HG02642 (cell line): Measurements from ENCODE around the gene TPTE.
"Not testable (repeated sequence)": the region's sequence is repeated elsewhere in the genome, so short reads cannot be mapped to it uniquely, and the experiment has no call there.

ENCODE experiments used
- ATAC-seq: cut with Tn5 transposase; IDR thresholded peaks from one replicate; pipeline ENCODE4 v1.9.1; 2021; ENCODE audit warnings: mild to moderate bottlenecking; ENCODE audit not compliant: unreplicated experiment, poor library complexity

Gene TPTE

GRCh38 chr21:10521091-10521598, at the start of gene TPTE:
Gene TPTE, plus strand, starts transcription at chr21:10521583. Its CDS starts 17,141 bp downstream, at chr21:10538724.
- no peak for ATAC-seq

- not testable (repeated sequence) for ATAC-seq
Observed at GRCh38 chr21:10471999-10472398, 49.4 kb upstream of the TPTE start.

GRCh38 chr21:10477794-10478193, 43.6 kb upstream of the TPTE start:
- not testable (repeated sequence) for ATAC-seq

DNA sequence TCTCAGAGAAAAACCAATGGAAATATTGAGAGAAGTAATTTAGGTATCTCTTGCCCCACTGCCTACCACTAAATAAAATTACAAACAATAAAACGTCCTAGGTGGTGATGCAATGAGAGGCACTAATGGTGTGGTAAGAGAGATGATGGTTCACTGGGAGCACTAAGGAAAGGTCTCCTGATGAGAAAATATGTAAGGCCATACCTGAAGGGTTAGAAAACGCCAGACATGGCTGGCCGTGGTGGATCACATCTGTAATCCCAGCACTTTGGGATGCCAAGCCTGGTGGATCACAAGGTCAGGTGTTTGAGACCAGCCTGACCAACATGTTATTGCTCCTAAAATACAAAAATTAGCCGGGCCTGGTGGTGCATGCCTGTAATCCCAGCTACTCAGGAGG, 41.5 kb upstream of the TPTE start:
- not testable (repeated sequence) for ATAC-seq

GRCh38 chr21:10484864-10485263, 36.5 kb upstream of the TPTE start:
- ATAC-seq = not testable (repeated sequence)

- ATAC-seq = not testable (repeated sequence)
Observed at GRCh38 chr21:10490453-10490852, 30.9 kb upstream of the TPTE start.

DNA sequence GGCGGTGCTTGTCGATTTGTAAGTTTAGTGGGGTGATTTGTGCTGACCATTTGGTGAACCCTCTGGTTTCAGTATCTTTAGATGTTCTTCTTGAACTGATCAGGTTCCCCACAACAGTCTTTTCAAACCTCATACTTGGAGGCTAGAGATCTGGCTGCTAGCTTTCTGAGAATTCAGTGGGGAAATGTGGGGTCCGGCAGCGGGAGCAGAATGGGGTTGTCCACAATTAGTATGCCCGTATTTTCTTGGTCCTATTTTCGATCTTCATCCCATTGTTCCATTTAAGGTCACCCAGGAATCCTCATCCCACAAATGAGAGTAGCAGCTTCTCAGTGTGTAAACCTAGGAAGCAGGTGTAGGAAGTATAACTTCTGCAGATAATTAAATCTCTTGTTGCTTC, 10.3 kb upstream of the TPTE start:
- ATAC-seq = no peak

DNA sequence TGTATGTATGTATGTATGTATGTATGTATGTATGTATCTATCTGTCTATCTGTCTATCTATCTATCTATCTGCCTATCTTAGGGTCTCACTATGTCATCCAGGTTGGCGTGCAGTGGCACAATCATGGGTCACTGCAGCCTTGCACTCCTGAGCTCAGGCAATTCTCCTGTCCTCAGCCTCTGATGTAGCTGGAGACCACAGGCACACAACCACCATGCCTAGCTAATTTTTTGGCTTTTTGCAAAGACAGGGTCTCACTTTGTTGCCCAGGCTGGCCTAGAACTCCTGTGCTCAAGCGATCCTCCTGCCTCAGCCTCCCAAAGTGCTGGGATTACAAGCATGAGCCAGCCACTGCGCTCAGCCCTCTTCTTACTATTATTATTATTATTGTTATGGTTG, 4.5 kb upstream of the TPTE start:
- not testable (repeated sequence) for ATAC-seq

DNA sequence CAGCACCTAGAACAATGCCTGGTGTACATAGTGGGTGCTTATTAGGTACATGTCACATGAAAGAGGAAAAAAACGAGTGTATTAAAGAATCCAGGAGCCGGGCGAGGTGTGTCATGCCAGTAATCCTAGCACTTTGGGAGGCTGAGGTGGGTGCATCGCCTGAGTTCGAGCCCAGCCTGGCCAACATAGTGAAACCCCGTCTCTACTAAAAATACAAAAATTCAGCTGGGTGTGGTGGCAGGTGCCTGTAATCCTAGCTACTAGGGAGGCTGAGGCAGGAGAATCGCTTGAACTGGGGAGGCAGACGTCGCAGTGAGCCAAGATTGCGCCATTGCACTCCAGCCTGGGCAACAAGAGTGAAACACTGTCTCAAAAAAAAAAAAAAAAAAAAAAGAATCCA, 3.5 kb upstream of the TPTE start:
- ATAC-seq = not testable (repeated sequence)

DNA sequence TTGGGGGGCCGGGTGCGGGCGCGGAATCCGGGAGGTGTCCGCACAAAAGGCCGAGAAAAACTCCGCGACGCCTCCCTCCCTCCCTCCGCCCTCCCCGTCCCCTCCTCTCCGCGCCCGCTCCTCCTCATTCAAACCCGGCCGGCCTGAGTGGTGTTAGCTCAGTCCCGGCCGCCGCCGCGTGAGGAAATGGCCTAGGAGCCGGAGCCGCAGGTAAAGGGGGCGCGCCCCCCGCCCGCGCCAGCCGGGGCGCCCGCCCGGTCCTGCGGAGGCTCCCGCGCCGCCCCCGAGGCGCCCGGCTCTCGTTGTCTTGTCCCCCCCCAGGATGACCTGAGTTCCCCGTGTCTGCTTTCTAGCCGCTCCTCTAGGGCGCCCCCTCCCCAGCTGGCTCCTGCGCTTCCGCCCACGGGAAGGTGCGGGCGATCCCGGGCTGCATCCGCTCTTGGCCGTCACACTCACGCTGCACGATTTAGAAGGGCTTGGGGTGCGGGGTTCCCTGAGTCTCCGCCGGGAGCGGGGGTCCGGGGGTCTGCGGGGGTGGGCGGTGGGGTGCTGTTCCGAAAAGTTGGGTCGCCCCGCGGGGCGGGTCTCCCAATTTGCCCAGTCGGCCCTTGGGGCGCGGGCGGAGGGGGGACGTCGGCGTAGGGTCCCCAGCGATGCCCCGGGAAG, 585 bp downstream of the TPTE start:
- not testable (repeated sequence) for ATAC-seq

DNA sequence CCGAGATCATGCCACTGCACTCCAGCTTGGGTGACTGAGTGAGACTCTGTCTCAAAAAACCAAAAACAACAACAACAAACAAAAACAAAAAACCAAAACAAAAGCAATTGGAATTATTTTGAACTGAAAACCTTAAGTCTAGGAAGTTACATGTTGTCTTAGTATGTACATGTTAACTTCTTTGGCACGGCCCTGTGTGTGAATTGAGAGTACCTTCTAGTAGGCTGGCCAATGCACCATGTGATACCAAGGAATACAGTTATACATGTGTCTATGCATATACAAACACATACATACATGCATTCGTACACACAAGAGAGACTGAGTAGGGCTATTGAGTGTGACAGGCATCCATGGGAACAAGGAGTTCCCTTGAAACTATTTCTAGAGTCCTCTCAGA, 18.6 kb downstream of the TPTE start:
- ATAC-seq = no peak

- not testable (repeated sequence) for ATAC-seq
Observed at GRCh38 chr21:10544376-10544775, 23.0 kb downstream of the TPTE start.

- not testable (repeated sequence) for ATAC-seq
Observed at GRCh38 chr21:10547868-10548267, 26.5 kb downstream of the TPTE start.

GRCh38 chr21:10548331-10548954, 27.1 kb downstream of the TPTE start:
- ATAC-seq = not testable (repeated sequence)

GRCh38 chr21:10570803-10571202, 49.4 kb downstream of the TPTE start:
- not testable (repeated sequence) for ATAC-seq

DNA sequence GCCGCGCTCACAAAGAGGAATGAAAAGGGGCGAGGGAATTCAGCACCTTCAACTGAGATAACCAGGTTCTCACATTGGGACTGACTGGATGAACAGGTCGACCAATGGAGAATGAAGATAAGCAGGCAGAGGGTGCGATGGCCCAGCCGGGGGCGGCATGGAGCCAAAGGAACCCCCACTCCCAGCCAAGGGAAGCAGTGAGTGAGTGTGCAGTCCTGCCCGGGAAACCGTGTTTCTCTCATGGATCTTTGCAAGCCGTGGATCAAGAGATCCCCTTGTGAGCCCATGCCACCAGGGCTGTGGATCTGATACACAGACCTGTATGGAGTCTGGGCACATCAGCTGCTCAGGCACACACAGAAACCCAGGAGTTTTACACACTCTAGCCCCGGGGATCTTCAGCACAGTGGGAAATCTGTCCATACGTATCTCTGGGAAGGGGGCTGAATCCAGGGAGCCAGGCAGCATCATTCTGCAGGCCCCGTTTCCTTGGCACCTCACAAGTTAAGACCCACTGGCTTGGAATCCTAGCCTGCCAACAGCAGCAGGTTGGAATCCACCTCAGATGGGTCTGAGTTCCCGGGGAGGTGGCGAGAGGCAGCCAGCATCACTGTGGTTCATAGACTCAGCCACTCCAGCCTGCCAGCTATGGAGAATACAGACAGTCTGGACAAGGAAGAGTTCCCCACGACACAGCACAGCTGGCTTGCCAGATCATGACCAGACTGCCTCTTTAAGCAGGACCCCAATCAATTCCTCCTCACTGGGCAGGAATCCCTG, 53.3 kb downstream of the TPTE start:
- ATAC-seq = not testable (repeated sequence)

DNA sequence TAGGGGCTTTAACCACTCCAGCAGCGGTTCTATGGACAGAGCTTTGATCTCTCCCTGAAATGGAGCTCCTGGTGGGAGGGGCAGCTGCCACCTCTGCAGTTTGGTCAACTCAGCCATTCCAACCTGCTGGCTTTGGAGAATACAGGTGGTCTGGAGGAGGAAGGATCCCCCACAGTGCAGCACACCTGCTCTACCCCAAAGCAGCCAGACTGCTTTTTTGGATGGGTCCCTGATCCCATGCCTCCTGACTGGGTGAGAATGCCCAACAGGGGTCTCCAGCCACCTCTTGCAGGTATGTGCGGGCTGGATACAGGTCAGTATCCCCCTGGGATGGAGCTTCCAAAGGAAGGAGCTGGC, 53.9 kb downstream of the TPTE start:
- ATAC-seq = no peak

- not testable (repeated sequence) for ATAC-seq
Observed at GRCh38 chr21:10578910-10579309, 57.5 kb downstream of the TPTE start.

- ATAC-seq = not testable (repeated sequence)
Observed at GRCh38 chr21:10589115-10589514, 67.7 kb downstream of the TPTE start.

DNA sequence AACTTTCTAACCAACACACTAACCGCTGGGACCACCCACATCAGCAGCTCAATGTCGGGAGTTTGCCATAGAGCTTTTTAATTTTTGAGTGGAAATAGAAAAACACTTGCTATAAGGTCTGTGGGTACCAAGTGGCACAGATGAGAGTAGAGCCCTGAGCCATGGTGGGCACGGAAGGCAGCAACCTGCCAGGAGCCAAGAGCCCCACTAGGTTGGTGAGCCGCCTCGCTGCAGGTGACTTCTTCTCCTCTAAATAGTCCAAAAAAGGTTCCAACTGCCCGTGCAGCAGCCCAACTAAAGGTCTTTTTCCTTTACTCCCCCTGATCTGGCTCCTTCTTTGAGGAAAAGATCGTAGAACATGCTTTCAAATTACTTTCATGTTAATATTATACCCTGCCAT, 85.7 kb downstream of the TPTE start:
- not testable (repeated sequence) for ATAC-seq

GRCh38 chr21:10614285-10614684, 92.9 kb downstream of the TPTE start:
- ATAC-seq = not testable (repeated sequence)
